Effector CD8-positive, alpha-beta T cell (primary cell): Measurements from ENCODE around the gene NR3C2.

Experiments used
- DNase-seq: peaks from one replicate; lab custom pipeline; 2025; lab: John Stamatoyannopoulos, UW

The NR3C2 gene

GRCh38 chr4:148310756-148311155, 131.5 kb downstream of the NR3C2 start:
- DNase-seq, result no peak

- no peak for DNase-seq
These were observed 136.5 kb downstream of the NR3C2 start for GRCh38 chr4:148305751-148306150.

- no peak for DNase-seq
These were observed 139.8 kb downstream of the NR3C2 start for GRCh38 chr4:148302416-148302815.

- DNase-seq, result no peak
These were observed 141.3 kb downstream of the NR3C2 start for GRCh38 chr4:148300877-148301276.

- no peak for DNase-seq
These were observed 142.9 kb downstream of the NR3C2 start for GRCh38 chr4:148299337-148299736.

GRCh38 chr4:148296498-148296897, 145.7 kb downstream of the NR3C2 start:
- no peak for DNase-seq

GRCh38 chr4:148295642-148296041, 146.6 kb downstream of the NR3C2 start:
- no peak for DNase-seq

GRCh38 chr4:148293571-148293970, 148.6 kb downstream of the NR3C2 start:
- no peak for DNase-seq

- DNase-seq, result no peak
These were observed 149.5 kb downstream of the NR3C2 start for GRCh38 chr4:148292686-148293085.

- DNase-seq, result no peak
These were observed 152.5 kb downstream of the NR3C2 start for GRCh38 chr4:148289740-148290139.

GRCh38 chr4:148288448-148288847, 153.8 kb downstream of the NR3C2 start:
- no peak for DNase-seq

- no peak for DNase-seq
These were observed 155.1 kb downstream of the NR3C2 start for GRCh38 chr4:148287111-148287510.

- no peak for DNase-seq
These were observed 156.2 kb downstream of the NR3C2 start for GRCh38 chr4:148286012-148286411.

GRCh38 chr4:148283665-148284064, 158.5 kb downstream of the NR3C2 start:
- DNase-seq, result no peak

- DNase-seq, result no peak
These were observed 163.9 kb downstream of the NR3C2 start for GRCh38 chr4:148278310-148278709.

- DNase-seq, result no peak
These were observed 166.9 kb downstream of the NR3C2 start for GRCh38 chr4:148275266-148275665.

GRCh38 chr4:148273501-148273986, 168.7 kb downstream of the NR3C2 start:
- no peak for DNase-seq

GRCh38 chr4:148271166-148271565, 171.0 kb downstream of the NR3C2 start:
- DNase-seq, result no peak

GRCh38 chr4:148270630-148271029, 171.6 kb downstream of the NR3C2 start:
- DNase-seq, result no peak

- DNase-seq, result no peak
These were observed 173.4 kb downstream of the NR3C2 start for GRCh38 chr4:148268835-148269234.

GRCh38 chr4:148266921-148267320, 175.3 kb downstream of the NR3C2 start:
- no peak for DNase-seq

- no peak for DNase-seq
These were observed 176.0 kb downstream of the NR3C2 start for GRCh38 chr4:148266240-148266639.

- no peak for DNase-seq
These were observed 176.6 kb downstream of the NR3C2 start for GRCh38 chr4:148265627-148266026.

- no peak for DNase-seq
These were observed 178.4 kb downstream of the NR3C2 start for GRCh38 chr4:148263802-148264201.

GRCh38 chr4:148263127-148263526, 179.1 kb downstream of the NR3C2 start:
- DNase-seq, result no peak
